Hepatocyte (in vitro differentiated cells): ENCODE measurements around the gene CSPG4. TPM values are rescaled to one million over a fixed set of nuclear protein-coding genes. Genes with fewer than 3 reads are reported as not detected.
"Not testable (repeated sequence)": the region's sequence is repeated elsewhere in the genome, so short reads cannot be mapped to it uniquely, and the experiment has no call there.

Source experiments
- DNase-seq: peaks from one replicate; pipeline ENCODE4 v3.0.0-alpha.2; 2016; ENCODE audit warnings: low spot score
- H2AFZ ChIP-seq: fragments of 200-600 bp; sonication (generic); 2 replicates; pipeline ENCODE4 v1.6.0; 2016; ENCODE audit warnings: antibody characterized with exemption, mild to moderate bottlenecking
- H3K27ac ChIP-seq: fragments of 200-600 bp; sonication (generic); 2 replicates; pipeline ENCODE4 v1.5.1; 2016; ENCODE audit warnings: mild to moderate bottlenecking
- H3K27me3 ChIP-seq: fragments of 200-600 bp; sonication (generic); 2 replicates; pipeline ENCODE4 v1.6.1; 2016
- H3K36me3 ChIP-seq: fragments of 200-600 bp; sonication (generic); replicated peaks from 2 replicates; pipeline ENCODE4 v1.5.1; 2016; ENCODE audit warnings: low read depth; ENCODE audit not compliant: insufficient read depth
- H3K4me1 ChIP-seq: fragments of 200-600 bp; sonication (generic); 2 replicates; pipeline ENCODE4 v1.5.1; 2016; ENCODE audit warnings: mild to moderate bottlenecking, moderate library complexity; ENCODE audit not compliant: insufficient read depth
- H3K4me2 ChIP-seq: fragments of 200-600 bp; sonication (generic); 2 replicates; pipeline ENCODE4 v1.6.0; 2016
- H3K4me3 ChIP-seq: fragments of 200-600 bp; sonication (generic); 2 replicates; pipeline ENCODE4 v1.5.1; 2016; ENCODE audit warnings: mild to moderate bottlenecking
- H3K79me2 ChIP-seq: fragments of 200-600 bp; sonication (generic); 2 replicates; pipeline ENCODE4 v1.6.0; 2017; ENCODE audit warnings: mild to moderate bottlenecking
- H3K9me2 ChIP-seq: fragments of 200-600 bp; sonication (generic); replicated peaks from 2 replicates; pipeline ENCODE4 v1.6.0; 2017; ENCODE audit warnings: mild to moderate bottlenecking; ENCODE audit not compliant: insufficient read depth
- H3K9me3 ChIP-seq: fragments of 200-600 bp; sonication (generic); 2 replicates; pipeline ENCODE4 v1.5.1; 2016; ENCODE audit warnings: low read depth, mild to moderate bottlenecking
- H4K20me1 ChIP-seq: fragments of 200-600 bp; sonication (generic); 2 replicates; pipeline ENCODE4 v1.6.0; 2016; ENCODE audit warnings: mild to moderate bottlenecking; ENCODE audit not compliant: insufficient read depth, poor library complexity, severe bottlenecking
- CTCF ChIP-seq: fragments of 200-600 bp; sonication (generic); IDR thresholded peaks from 2 replicates; pipeline ENCODE4 v1.5.1; 2016; ENCODE audit warnings: antibody characterized with exemption, mild to moderate bottlenecking; ENCODE audit not compliant: poor library complexity
- EZH2 ChIP-seq: fragments of 200-600 bp; sonication (generic); IDR thresholded peaks from 2 replicates; pipeline ENCODE4 v1.6.1; 2016; ENCODE audit warnings: antibody characterized with exemption, mild to moderate bottlenecking, borderline replicate concordance
- EZH2phosphoT487 ChIP-seq: fragments of 200-600 bp; sonication (generic); IDR thresholded peaks from one replicate; pipeline ENCODE4 v1.6.1; 2018; ENCODE audit warnings: antibody characterized with exemption, mild to moderate bottlenecking, low read depth, moderate library complexity; ENCODE audit not compliant: unreplicated experiment, severe bottlenecking
- WGBS: methylation state at CpG from one replicate; pipeline ENCODE4 v1.1.6; 2016; ENCODE audit warnings: low lambda C conversion rate; ENCODE audit errors: missing lambda C conversion rate; 5-methylcytosine and 5-hydroxymethylcytosine counted together
- polyA plus RNA-seq: library from polyadenylated mRNA; unstranded; fragments of >200 nt; fragmentation: Nextera tagmentation; extraction: Ambion mirVana; gene quantifications from 2 replicates; pipeline ENCODE4 v1.2.1, GENCODE V29; 2016
- total RNA-seq: library from RNA; depleted of rRNA; stranded (reverse); fragments of >200 nt; gene quantifications from 2 replicates; pipeline ENCODE4 v1.2.3, GENCODE V29; 2014

Gene CSPG4
- total and polyA plus RNA-seq, 2 experiments from 2014 or later: 6.4 to 7.8 TPM

GRCh38 chr15:75680007-75680789 lies 32.5 kb downstream of the CSPG4 start:
- WGBS: 75% methylated on average over 11 of the region's 11 CpGs
- DNase-seq: no peak
- H3K27ac ChIP-seq: no peak overlapping the region
- no peak overlapping the region for H3K4me3 ChIP-seq
- H3K9me3 ChIP-seq: no peaks in the 10 kb centered on the region
- no peaks in the 10 kb centered on the region for H3K27me3 ChIP-seq
- H2AFZ ChIP-seq: no peak overlapping the region
- no peaks in the 10 kb centered on the region for H3K36me3 ChIP-seq
- H3K9me2 ChIP-seq: no peaks in the 10 kb centered on the region
- H3K79me2 ChIP-seq: no peaks in the 10 kb centered on the region
- H3K4me1 ChIP-seq: peaks cover 9% of the 10 kb centered on the region
- H4K20me1 ChIP-seq: no peaks in the 10 kb centered on the region
- no peak overlapping the region for H3K4me2 ChIP-seq
- TF ChIP-seq EZH2phosphoT487 (no peak), CTCF (no peak), EZH2 (no peak)

DNA sequence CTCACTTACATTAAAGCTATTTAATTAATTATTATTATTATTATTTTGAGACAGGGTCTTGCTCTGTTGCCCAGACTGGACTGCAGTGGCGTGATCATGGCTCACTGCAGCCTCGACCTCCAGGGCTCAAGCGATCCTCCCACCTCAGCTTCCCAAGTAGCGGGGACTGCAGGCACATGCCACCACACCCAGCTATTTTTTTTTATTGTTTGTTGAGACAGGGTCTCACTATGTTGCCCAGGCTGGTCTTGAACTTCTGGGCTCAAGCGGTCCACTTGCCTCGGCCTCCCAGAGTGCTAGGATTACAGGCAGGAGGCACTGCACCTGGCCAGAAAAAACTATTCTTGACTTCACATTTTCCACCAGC lies 34.3 kb downstream of the CSPG4 start:
- H2AFZ ChIP-seq, H3K9me3 ChIP-seq, H3K36me3 ChIP-seq, H3K9me2 ChIP-seq, H3K4me3 ChIP-seq, H3K4me2 ChIP-seq, DNase-seq, H3K27ac ChIP-seq, H3K27me3 ChIP-seq, H4K20me1 ChIP-seq, H3K79me2 ChIP-seq: not testable (repeated sequence)
- H3K4me1 ChIP-seq: peaks cover 15% of the 10 kb centered on the region
- WGBS: 96% methylated on average over 6 of the region's 6 CpGs

DNA sequence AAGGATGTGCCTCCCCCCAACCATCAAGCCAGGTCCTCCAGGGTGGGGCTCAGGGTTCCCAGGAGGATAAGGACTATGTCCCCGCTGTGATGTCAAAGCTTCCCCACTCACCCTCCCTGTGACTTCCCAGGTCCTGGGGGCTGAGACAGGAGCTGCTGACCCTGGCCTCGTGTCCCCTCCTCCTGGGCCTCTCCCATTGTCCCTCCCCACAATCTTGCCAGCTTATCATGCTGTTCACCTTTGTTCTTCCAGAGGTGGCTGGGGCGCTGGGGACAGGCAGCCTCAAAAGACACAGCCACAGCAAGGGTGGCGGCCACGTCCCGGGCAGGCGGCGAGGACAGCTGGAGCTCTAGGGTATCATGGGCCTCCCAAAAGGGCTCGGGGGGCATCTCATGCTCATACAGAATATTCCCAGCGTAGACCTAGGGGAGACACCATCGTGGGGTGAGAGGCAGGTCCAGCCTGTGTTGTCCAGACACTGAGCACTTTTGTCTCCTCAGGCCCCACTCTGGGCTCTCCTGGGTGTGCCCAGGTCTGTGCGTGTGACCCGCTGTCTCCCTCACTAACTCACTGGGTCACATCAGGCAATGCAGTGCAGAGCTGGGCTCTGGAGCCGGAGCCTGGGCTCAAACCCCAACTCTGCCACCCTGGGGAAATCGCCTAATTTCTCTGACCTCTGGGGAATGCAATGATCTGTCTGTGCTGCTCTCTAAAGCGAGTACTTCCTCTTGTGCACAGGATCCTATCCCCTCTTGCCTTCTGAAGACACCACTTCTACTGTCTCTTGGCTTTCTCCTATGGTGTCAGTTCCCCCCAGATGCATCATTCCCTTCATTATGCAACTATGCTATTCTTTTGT lies 35.0 kb downstream of the CSPG4 start:
- Histone ChIP-seq H3K36me3 (no peaks in the 10 kb centered on the region), H4K20me1 (no peaks in the 10 kb centered on the region), H3K4me3 (no peak overlapping the region), H3K4me1 (peaks cover 21% of the 10 kb centered on the region), H3K27me3 (no peaks in the 10 kb centered on the region), H2AFZ (no peak overlapping the region), H3K4me2 (no peak overlapping the region), H3K9me3 (no peaks in the 10 kb centered on the region), H3K27ac (no peak overlapping the region), H3K79me2 (no peaks in the 10 kb centered on the region), H3K9me2 (no peaks in the 10 kb centered on the region)
- no peak for DNase-seq
- TF ChIP-seq CTCF (no peak), EZH2 (no peak), EZH2phosphoT487 (no peak)
- WGBS: 83% methylated on average over 16 of the region's 16 CpGs
